Ascending aorta (tissue), 2 donors: ENCODE data around the gene ACTN4. TPM values are rescaled to one million over a fixed set of nuclear protein-coding genes. Genes with fewer than 3 reads are reported as not detected.

Experiments used
- DNase-seq, 2 donors: peaks; one replicate each; pipeline ENCODE4 v3.0.0-alpha.2; 2019; ENCODE audit warnings: low spot score in 2 of 2
- H3K27ac ChIP-seq, 2 donors: fragments of 200-600 bp; sonication (generic); one replicate each; pipeline ENCODE4 v1.5.1; 2016 to 2017; ENCODE audit warnings: mild to moderate bottlenecking in 1 of 2
- H3K27me3 ChIP-seq: fragments of 200-600 bp; sonication (generic); one replicate; pipeline ENCODE4 v1.5.1; 2017
- H3K36me3 ChIP-seq, 2 donors: fragments of 200-600 bp; sonication (generic); one replicate each; pipeline ENCODE4 v1.5.1; 2016
- H3K4me1 ChIP-seq, 2 donors: fragments of 200-600 bp; sonication (generic); one replicate each; pipeline ENCODE4 v1.5.1; 2016 to 2017; ENCODE audit warnings: mild to moderate bottlenecking in 1 of 2
- H3K4me3 ChIP-seq, 2 donors: fragments of 200-600 bp; sonication (generic); one replicate each; pipeline ENCODE4 v1.5.1; 2016 to 2017; ENCODE audit warnings: mild to moderate bottlenecking in 1 of 2
- H3K9me3 ChIP-seq, 2 donors: fragments of 200-600 bp; sonication (generic); one replicate each; pipeline ENCODE4 v1.5.1; 2016
- CTCF ChIP-seq, 3 experiments: fragments of 200-600 bp in 2 of 3; fragments of 450-650 bp in 1 of 3; sonication (generic) in 2 of 3; IDR thresholded peaks; one replicate each; pipeline ENCODE4 v1.5.1; 2016 to 2019; ENCODE audit warnings: antibody characterized with exemption in 3 of 3, mild to moderate bottlenecking in 1 of 3, moderate library complexity in 1 of 3
- intact Hi-C: fragments of 100-400 bp; cut with DNase I; formaldehyde crosslinking; loops from one replicate; pipeline ENCODE4 v1.15.1; 2023
- total RNA-seq: library from RNA; depleted of rRNA; stranded (reverse); fragments of >200 nt; gene quantifications from one replicate; pipeline ENCODE4 v1.1.0, GENCODE V29; 2016

Gene ACTN4
- total RNA-seq, 1 donor from 2014 or later = 1,036 TPM

- Histone ChIP-seq H3K27me3 (no peaks in the 10 kb centered on the region), H3K36me3 (peaks cover 10 to 11% of the 10 kb centered on the region in 2 donors), H3K4me1 (peaks cover 9 to 10% of the 10 kb centered on the region in 2 donors), H3K4me3 (no peak overlapping the region), H3K9me3 (no peaks in the 10 kb centered on the region), H3K27ac (no peak overlapping the region)
- intact Hi-C loops = loop anchor here (5.0 kb wide), 2 partner anchors 74 to 229 kb away; partner anchors contain the start of genes GGN and SPRED3
- no peak for DNase-seq
- TF ChIP-seq CTCF (IDR thresholded peaks at IDR 0.05) = no peak
These were observed 31.2 kb upstream of the ACTN4 start for GRCh38 chr19:38616265-38616664.

GRCh38 chr19:38617283-38617763 lies 30.1 kb upstream of the ACTN4 start:
- H3K36me3 ChIP-seq = peaks cover 20% of the 10 kb centered on the region in 2 donors
- TF ChIP-seq CTCF (IDR thresholded peaks at IDR 0.05) = no peak
- no peak overlapping the region for H3K27ac ChIP-seq
- H3K4me1 ChIP-seq = peaks cover 9 to 10% of the 10 kb centered on the region in 2 donors
- H3K4me3 ChIP-seq = peak overlapping the region in 1 of 2 donors; percentile 91
- H3K27me3 ChIP-seq = no peaks in the 10 kb centered on the region
- no peaks in the 10 kb centered on the region for H3K9me3 ChIP-seq
- DNase-seq = no peak
- intact Hi-C loops = loop anchor here (5.0 kb wide), 2 partner anchors 75 to 230 kb away; partner anchors contain the start of genes GGN and SPRED3

GRCh38 chr19:38617764-38618589 lies 29.5 kb upstream of the ACTN4 start, which contains the start of gene MAP4K1:
TSS of gene MAP4K1 (minus strand) at chr19:38617953. CDS start at chr19:38617895, 58 bp downstream.
- Histone ChIP-seq H3K27ac (peak within 1 kb of the TSS; percentile 71 to 88), H3K36me3 (peaks cover 20 to 25% of the 10 kb centered on the region in 2 donors), H3K9me3 (no peaks in the 10 kb centered on the region), H3K4me3 (peak within 1 kb of the TSS; percentile 75 to 91), H3K4me1 (peaks cover 9 to 10% of the 10 kb centered on the region in 2 donors), H3K27me3 (no peaks in the 10 kb centered on the region)
- intact Hi-C loops = loop anchor here (2.0 to 5.0 kb wide), 6 partner anchors 29 to 243 kb away; partner anchors contain the start of genes ACTN4, ECH1, GGN and PSMD8
- DNase-seq = peak in 1 of 2 donors; percentile 67
- no peak for TF ChIP-seq CTCF (IDR thresholded peaks at IDR 0.05)

- peak; percentile 97 to 99 for DNase-seq
- Histone ChIP-seq H3K36me3 (peaks cover 26 to 31% of the 10 kb centered on the region in 2 donors), H3K4me1 (peaks cover 9 to 10% of the 10 kb centered on the region in 2 donors), H3K4me3 (peak within 1 kb of the TSS; percentile 75 to 91), H3K27me3 (no peaks in the 10 kb centered on the region), H3K9me3 (no peaks in the 10 kb centered on the region), H3K27ac (peak within 1 kb of the TSS; percentile 87 to 88)
- TF ChIP-seq CTCF (IDR thresholded peaks at IDR 0.05) = no peak
- intact Hi-C loops = loop anchor here (1.0 to 5.0 kb wide), 7 partner anchors 28 to 281 kb away; partner anchors contain the start of genes ACTN4, ECH1, GGN and NFKBIB
These were observed 28.7 kb upstream of the ACTN4 start, which contains the start of gene EIF3K for GRCh38 chr19:38618590-38619360. TSS of gene EIF3K (plus strand) at chr19:38619188. CDS start at chr19:38619269, 81 bp downstream.
